Aorta (tissue), 5 donors: Measurements from ENCODE around the gene MRPS6. TPM values are rescaled to one million over a fixed set of nuclear protein-coding genes. Genes with fewer than 3 reads are reported as not detected.

Experiments
- ATAC-seq: fragments of 200-7000 bp; cut with Tn5 transposase; one replicate; pipeline ENCODE4 v1.9.1; 2022; ENCODE audit warnings: moderate library complexity; ENCODE audit not compliant: low FRiP score
- DNase-seq, 2 donors: peaks; one replicate each; pipeline ENCODE4 v3.0.0-alpha.2; 2020
- H3K27ac ChIP-seq, 2 donors: one replicate each; pipeline ENCODE4 v1.5.1; 2013; ENCODE audit warnings: low read length in 2 of 2, mild to moderate bottlenecking in 2 of 2, moderate library complexity in 2 of 2, control low read depth in 1 of 2, inconsistent platforms in 1 of 2, low read depth in 1 of 2
- H3K27me3 ChIP-seq, 2 donors: one replicate each; pipeline ENCODE4 v1.6.1; 2013; ENCODE audit warnings: control low read depth in 1 of 2, low read length in 1 of 2, mild to moderate bottlenecking in 1 of 2, moderate library complexity in 1 of 2; ENCODE audit not compliant: insufficient read depth in 2 of 2, control insufficient read depth in 1 of 2
- H3K36me3 ChIP-seq, 2 donors: one replicate each; pipeline ENCODE4 v1.6.1; 2013; ENCODE audit warnings: control low read depth in 1 of 2, low read length in 1 of 2, mild to moderate bottlenecking in 1 of 2; ENCODE audit not compliant: insufficient read depth in 2 of 2, control insufficient read depth in 1 of 2
- H3K4me1 ChIP-seq, 2 donors: one replicate each; pipeline ENCODE4 v1.6.1; 2013; ENCODE audit warnings: low read length in 2 of 2, control low read depth in 1 of 2, mild to moderate bottlenecking in 1 of 2, moderate library complexity in 1 of 2; ENCODE audit not compliant: insufficient read depth in 2 of 2, control insufficient read depth in 1 of 2
- H3K4me3 ChIP-seq, 2 donors: one replicate each; pipeline ENCODE4 v1.5.1; 2013; ENCODE audit warnings: low read length in 2 of 2, control low read depth in 1 of 2, mild to moderate bottlenecking in 1 of 2
- H3K9me3 ChIP-seq: one replicate; pipeline ENCODE4 v1.6.1; 2013; ENCODE audit warnings: mild to moderate bottlenecking, low read length; ENCODE audit not compliant: control insufficient read depth
- WGBS, 2 donors: extraction: QIAGEN DNeasy Blood & Tissue Kit; methylation state at CpG; one replicate each; pipeline ENCODE4 v1.1.7; 2013; 5-methylcytosine and 5-hydroxymethylcytosine counted together
- intact Hi-C, 2 donors: fragments of 100-400 bp; cut with DNase I; formaldehyde crosslinking; loops; one replicate each; pipeline versions ENCODE4 v1.14.2 to v1.15.0; 2022
- polyA plus RNA-seq, 2 donors: library from polyadenylated mRNA; stranded (reverse); fragments of 200-250 nt; gene quantifications; one replicate each; pipeline ENCODE4 v1.2.3, GENCODE V29; 2013
- total RNA-seq, 2 donors: library from RNA; stranded (reverse); fragmentation: NEBNext Ultra II Directional; extraction: Animal tissue kit (Norgen Biotek cat#: 25700); gene quantifications; one replicate each; pipeline ENCODE4 v1.2.1, GENCODE V29; 2021
- donor health status: healthy with polysubstance abuse.
- donor health status: Bipolar disorder and iron deficiency.
- donor health status: DM: no; HTN: no; CAD: no.
- donor health status: DM: no; HTN: no; CAD: no.
- donor health status: DM: yes; HTN: yes; CAD: no.

MRPS6 gene
- total and polyA plus RNA-seq, 4 donors: 78.4 to 137 (median 106) TPM

GRCh38 chr21:34115160-34115559 lies 41.8 kb downstream of the MRPS6 start:
- H3K36me3 ChIP-seq: no peaks in the 10 kb centered on the region
- no peaks in the 10 kb centered on the region for H3K27me3 ChIP-seq
- DNase-seq: no peak
- H3K4me3 ChIP-seq: no peak overlapping the region
- H3K4me1 ChIP-seq: peaks cover 2 to 14% of the 10 kb centered on the region in 2 donors
- ATAC-seq: peak; percentile 65
- intact Hi-C loops: no loop called here
- 21 to 44% methylated on average over 1 of the region's 1 CpG for WGBS, 2 donors
- peak overlapping the region in 1 of 2 donors; percentile 28 for H3K27ac ChIP-seq
- H3K9me3 ChIP-seq: no peaks in the 10 kb centered on the region

GRCh38 chr21:34116569-34116968 lies 43.2 kb downstream of the MRPS6 start:
- WGBS, 2 donors: 89 to 90% methylated on average over 3 of the region's 3 CpGs

GRCh38 chr21:34120867-34121266 lies 47.5 kb downstream of the MRPS6 start:
- H3K27ac ChIP-seq: no peak overlapping the region
- no peaks in the 10 kb centered on the region for H3K9me3 ChIP-seq
- DNase-seq (no peak), ATAC-seq (no peak)
- peaks cover 6 to 7% of the 10 kb centered on the region in 2 donors for H3K4me1 ChIP-seq
- WGBS, 2 donors: 64 to 76% methylated on average over 2 of the region's 2 CpGs
- H3K36me3 ChIP-seq: no peaks in the 10 kb centered on the region
- H3K4me3 ChIP-seq: no peak overlapping the region
- no peaks in the 10 kb centered on the region for H3K27me3 ChIP-seq
- intact Hi-C loops: loop anchor here in 1 of 2 donors (10.0 kb wide), 1 partner anchor 46 kb away; the partner anchor contains the start of genes MRPS6 and SLC5A3

More at GRCh38 chr21:34116569-34116968, 43.2 kb downstream of the MRPS6 start:
- Histone ChIP-seq H3K36me3 (no peaks in the 10 kb centered on the region), H3K9me3 (no peaks in the 10 kb centered on the region), H3K27ac (no peak overlapping the region), H3K4me1 (peaks cover 0 to 17% of the 10 kb centered on the region in 2 donors), H3K4me3 (no peak overlapping the region), H3K27me3 (no peaks in the 10 kb centered on the region)
- DNase-seq: no peak
- no peak for ATAC-seq
- intact Hi-C loops: no loop called here

- WGBS, 2 donors: 82 to 91% methylated on average over 2 of the region's 2 CpGs
- no peaks in the 10 kb centered on the region for H3K27me3 ChIP-seq
- H3K36me3 ChIP-seq: peaks cover 0 to 2% of the 10 kb centered on the region in 2 donors
- H3K9me3 ChIP-seq: no peaks in the 10 kb centered on the region
- no peak overlapping the region for H3K27ac ChIP-seq
- no peak overlapping the region for H3K4me3 ChIP-seq
- ATAC-seq (no peak), DNase-seq (no peak)
- H3K4me1 ChIP-seq: peaks cover 6 to 7% of the 10 kb centered on the region in 2 donors
- intact Hi-C loops: loop anchor here in 1 of 2 donors (10.0 kb wide), 1 partner anchor 47 kb away; the partner anchor contains the start of genes MRPS6 and SLC5A3
These were observed 48.7 kb downstream of the MRPS6 start for GRCh38 chr21:34122047-34122446.

- WGBS, 2 donors: 34 to 44% methylated on average over 8 of the region's 8 CpGs
- Histone ChIP-seq H3K4me3 (no peak overlapping the region), H3K4me1 (peaks cover 5 to 7% of the 10 kb centered on the region in 2 donors), H3K36me3 (peaks cover 0 to 2% of the 10 kb centered on the region in 2 donors), H3K9me3 (no peaks in the 10 kb centered on the region), H3K27ac (no peak overlapping the region), H3K27me3 (no peaks in the 10 kb centered on the region)
- intact Hi-C loops: loop anchor here in 1 of 2 donors (10.0 kb wide), 1 partner anchor 49 kb away; the partner anchor contains the start of genes MRPS6 and SLC5A3
- no peak for ATAC-seq
- DNase-seq: no peak
These were observed 50.2 kb downstream of the MRPS6 start for GRCh38 chr21:34123609-34124008.

GRCh38 chr21:34126269-34126668 lies 52.9 kb downstream of the MRPS6 start:
- intact Hi-C loops: loop anchor here (5.0 to 10.0 kb wide), 2 partner anchors 51 to 56 kb away; partner anchors contain the start of genes MRPS6 (in 1 of the 2) and SLC5A3 (in 1 of the 2)
- peaks cover 9 to 10% of the 10 kb centered on the region in 2 donors for H3K4me1 ChIP-seq
- H3K27me3 ChIP-seq: no peaks in the 10 kb centered on the region
- no peak for DNase-seq
- H3K36me3 ChIP-seq: peaks cover 0 to 2% of the 10 kb centered on the region in 2 donors
- ATAC-seq: no peak
- 90 to 92% methylated on average over 10 of the region's 10 CpGs for WGBS, 2 donors
- H3K4me3 ChIP-seq: no peak overlapping the region
- no peaks in the 10 kb centered on the region for H3K9me3 ChIP-seq
- no peak overlapping the region for H3K27ac ChIP-seq

GRCh38 chr21:34126691-34127090 lies 53.3 kb downstream of the MRPS6 start:
- ATAC-seq (no peak), DNase-seq (no peak)
- Histone ChIP-seq H3K4me1 (peaks cover 9 to 11% of the 10 kb centered on the region in 2 donors), H3K4me3 (no peak overlapping the region), H3K9me3 (no peaks in the 10 kb centered on the region), H3K36me3 (peaks cover 0 to 2% of the 10 kb centered on the region in 2 donors), H3K27me3 (no peaks in the 10 kb centered on the region), H3K27ac (peak overlapping the region in 1 of 2 donors; percentile 23)
- intact Hi-C loops: loop anchor here (5.0 to 10.0 kb wide), 2 partner anchors 52 to 56 kb away; partner anchors contain the start of genes MRPS6 (in 1 of the 2) and SLC5A3 (in 1 of the 2)
- WGBS, 2 donors: 43 to 48% methylated on average over 5 of the region's 5 CpGs

GRCh38 chr21:34128124-34128523 lies 54.7 kb downstream of the MRPS6 start:
- Histone ChIP-seq H3K9me3 (no peaks in the 10 kb centered on the region), H3K4me1 (peaks cover 7 to 20% of the 10 kb centered on the region in 2 donors), H3K27me3 (no peaks in the 10 kb centered on the region), H3K36me3 (peaks cover 0 to 2% of the 10 kb centered on the region in 2 donors), H3K27ac (peak overlapping the region; percentile 4 to 90), H3K4me3 (no peak overlapping the region)
- peak; percentile 79 for ATAC-seq
- intact Hi-C loops: loop anchor here (2.0 to 10.0 kb wide), 3 partner anchors 53 to 75 kb away; partner anchors contain the start of genes MRPS6 (in 1 of the 2) and SLC5A3 (in 1 of the 2)
- DNase-seq: peak in 1 of 2 donors; percentile 60
- 5 to 14% methylated on average over 6 of the region's 6 CpGs for WGBS, 2 donors

- Histone ChIP-seq H3K4me3 (no peak overlapping the region), H3K27ac (peak overlapping the region; percentile 84 to 93), H3K27me3 (no peaks in the 10 kb centered on the region), H3K36me3 (peaks cover 0 to 2% of the 10 kb centered on the region in 2 donors), H3K9me3 (no peaks in the 10 kb centered on the region), H3K4me1 (peaks cover 5 to 20% of the 10 kb centered on the region in 2 donors)
- intact Hi-C loops: loop anchor here (2.0 to 10.0 kb wide), 3 partner anchors 54 to 74 kb away; partner anchors contain the start of genes MRPS6 (in 1 of the 2) and SLC5A3 (in 1 of the 2)
- ATAC-seq (peak; percentile 71), DNase-seq (no peak)
- WGBS, 2 donors: 2 to 9% methylated on average over 3 of the region's 3 CpGs
These were observed 55.3 kb downstream of the MRPS6 start for GRCh38 chr21:34128674-34129038.
